Esophagus muscularis mucosa (tissue), 4 donors: Measurements from ENCODE around the gene TREM2. TPM values are rescaled to one million over a fixed set of nuclear protein-coding genes. Genes with fewer than 3 reads are reported as not detected.

Source experiments
- DNase-seq: peaks from one replicate; pipeline ENCODE4 v3.0.0-alpha.2; 2017; ENCODE audit errors: extremely low spot score
- H3K27ac ChIP-seq, 4 donors: fragments of 200-600 bp; sonication (generic); replicated peaks in 1 of 4; 1 replicate in 3 of 4; 2 replicates in 1 of 4; pipeline ENCODE4 v1.5.1; 2016 to 2019; ENCODE audit warnings: mild to moderate bottlenecking in 1 of 4
- H3K27me3 ChIP-seq, 4 donors: fragments of 200-600 bp; sonication (generic); one replicate each; pipeline versions ENCODE4 v1.5.1 to v1.6.0; 2016 to 2019
- H3K36me3 ChIP-seq, 4 donors: fragments of 200-600 bp; sonication (generic); one replicate each; pipeline ENCODE4 v1.5.1; 2016 to 2019
- H3K4me1 ChIP-seq, 4 donors: fragments of 200-600 bp; sonication (generic); one replicate each; pipeline ENCODE4 v1.5.1; 2016 to 2019
- H3K4me3 ChIP-seq, 4 donors: fragments of 200-600 bp; sonication (generic); 1 replicate in 2 of 4; 2 replicates in 2 of 4; pipeline ENCODE4 v1.5.1; 2016 to 2019; ENCODE audit warnings: mild to moderate bottlenecking in 4 of 4, moderate library complexity in 1 of 4
- H3K9me3 ChIP-seq, 4 donors: fragments of 200-600 bp; sonication (generic); 1 replicate in 3 of 4; 2 replicates in 1 of 4; pipeline ENCODE4 v1.5.1; 2016 to 2019
- CTCF ChIP-seq, 3 experiments: fragments of 200-600 bp in 2 of 3; fragments of 450-650 bp in 1 of 3; sonication (generic) in 2 of 3; IDR thresholded peaks; one replicate each; pipeline ENCODE4 v1.5.1; 2017 to 2019; ENCODE audit warnings: antibody characterized with exemption in 3 of 3, mild to moderate bottlenecking in 2 of 3, moderate library complexity in 1 of 3
- EP300 ChIP-seq: sonication (generic); formaldehyde crosslinking; IDR thresholded peaks from one replicate; pipeline ENCODE4 v1.6.1; 2017; ENCODE audit warnings: antibody characterized with exemption
- POLR2A ChIP-seq: fragments of 450-650 bp; IDR thresholded peaks from one replicate; pipeline ENCODE4 v1.6.1; 2017; ENCODE audit warnings: antibody characterized with exemption, moderate library complexity, mild to moderate bottlenecking, low read depth
- POLR2AphosphoS5 ChIP-seq, 2 donors: sonication (generic); formaldehyde crosslinking; IDR thresholded peaks; one replicate each; pipeline ENCODE4 v1.6.1; 2017; ENCODE audit warnings: antibody characterized with exemption in 2 of 2
- WGBS: methylation state at CpG from one replicate; pipeline ENCODE4 v1.1.5; 2018; 5-methylcytosine and 5-hydroxymethylcytosine counted together
- intact Hi-C: fragments of 100-400 bp; cut with DNase I; formaldehyde crosslinking; loops from one replicate; pipeline ENCODE4 v1.15.1; 2023
- total RNA-seq, 4 donors: library from RNA; depleted of rRNA; stranded (reverse); fragments of >200 nt; gene quantifications; one replicate each; pipeline versions ENCODE4 v1.1.0 to v1.2.1, GENCODE V29; 2016

TREM2 gene
- total RNA-seq, 4 donors from 2014 or later: 1.6 to 1.8 (median 1.6) TPM

GRCh38 chr6:41111017-41111416 is 51.9 kb downstream of the TREM2 start:
- WGBS: 91% methylated on average over 3 of the region's 3 CpGs
- no peaks in the 10 kb centered on the region for H3K27me3 ChIP-seq
- no peaks in the 10 kb centered on the region for H3K9me3 ChIP-seq
- H3K4me1 ChIP-seq: no peaks in the 10 kb centered on the region
- TF ChIP-seq POLR2A (no peak), POLR2AphosphoS5 (IDR thresholded peaks at IDR 0.05) (no peak), EP300 (no peak), CTCF (IDR thresholded peaks at IDR 0.05) (no peak)
- no peak overlapping the region for H3K27ac ChIP-seq
- intact Hi-C loops: no loop called here
- H3K4me3 ChIP-seq: no peak overlapping the region
- peaks cover 0 to 12% (median 0%) of the 10 kb centered on the region in 4 donors for H3K36me3 ChIP-seq
- no peak for DNase-seq

Other genes starting within 250 kb of the TREM2 start
- under 1 TPM; 0.33 to 0.83 (median 0.60) TPM for gene UNC5CL, start 123.9 kb downstream of the TREM2 start, total RNA-seq
- not detected for gene TSPO2, start 120.6 kb downstream of the TREM2 start, total RNA-seq
- 1 to 10 TPM in 1 of 4 donors, under 1 TPM in 2, not detected in 1; 0.50 to 1.0 (median 0.97) TPM for gene APOBEC2, start 109.9 kb downstream of the TREM2 start, total RNA-seq
- gene OARD1, start 90.8 kb downstream of the TREM2 start, total RNA-seq: 10 to 100 TPM; 11.9 to 19.4 (median 16.5) TPM
- gene NFYA, start 90.1 kb downstream of the TREM2 start, total RNA-seq: 10 to 100 TPM in 3 of 4 donors, 1 to 10 TPM in 1; 9.1 to 11.4 (median 10.5) TPM
- gene TREML1, start 8.8 kb downstream of the TREM2 start, total RNA-seq: under 1 TPM in 1 of 4 donors, not detected in 3; 0.32 TPM
- under 1 TPM in 1 of 4 donors, not detected in 3; 0.66 TPM for gene TREML2, start 38.0 kb upstream of the TREM2 start, total RNA-seq
- gene TREML4, start 65.2 kb upstream of the TREM2 start, total RNA-seq: not detected
- gene TREM1, start 123.6 kb upstream of the TREM2 start, total RNA-seq: 1 to 10 TPM; 1.1 to 9.3 (median 1.2) TPM
- not detected for gene NCR2, start 172.5 kb upstream of the TREM2 start, total RNA-seq